HG02642 (cell line): ENCODE results near the gene PTPN18.

Source experiments
- ATAC-seq: cut with Tn5 transposase; IDR thresholded peaks from one replicate; pipeline ENCODE4 v1.9.1; 2021; ENCODE audit warnings: mild to moderate bottlenecking; ENCODE audit not compliant: unreplicated experiment, poor library complexity

Gene PTPN18

DNA sequence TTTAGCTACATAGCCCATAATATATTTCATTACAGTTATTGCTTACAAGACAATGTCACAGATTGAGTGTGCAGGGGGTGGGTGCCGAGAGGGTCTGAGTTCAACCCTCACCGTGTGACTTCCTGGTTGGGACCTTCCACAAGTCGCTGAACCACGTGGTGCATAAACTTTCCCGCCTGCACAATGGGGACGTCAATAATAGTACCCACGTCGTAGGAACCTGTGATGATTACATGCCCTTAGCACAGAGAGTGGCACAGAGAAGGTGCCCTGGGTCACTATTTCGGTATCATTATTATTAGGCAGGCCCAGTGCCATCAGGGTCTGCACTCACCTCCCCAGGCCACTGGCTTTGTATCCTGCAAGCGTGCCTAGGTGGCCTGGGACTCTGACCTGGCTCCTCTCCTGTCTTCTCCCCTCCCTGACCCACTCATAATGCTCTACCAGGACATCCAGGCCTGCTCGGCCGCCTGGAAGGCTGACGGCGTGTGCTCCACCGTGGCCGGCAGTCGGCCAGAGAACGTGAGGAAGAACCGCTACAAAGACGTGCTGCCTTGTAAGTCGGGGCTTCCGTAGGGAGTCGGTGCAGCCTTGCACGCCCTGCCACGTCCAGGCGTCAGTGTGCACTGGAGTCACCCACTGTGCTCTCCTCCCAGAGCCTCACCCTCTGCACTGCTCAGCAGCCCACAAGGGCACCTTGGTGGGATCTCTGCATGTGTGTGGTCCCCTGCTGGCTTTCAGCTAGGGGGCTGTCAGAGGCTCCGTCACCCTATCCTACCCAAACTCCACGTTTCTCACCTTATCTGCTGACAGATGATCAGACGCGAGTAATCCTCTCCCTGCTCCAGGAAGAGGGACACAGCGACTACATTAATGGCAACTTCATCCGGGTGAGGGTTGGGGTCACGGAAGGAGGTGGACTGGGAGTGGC lies 2.8 kb downstream of the PTPN18 start:
- ATAC-seq: no peak

DNA sequence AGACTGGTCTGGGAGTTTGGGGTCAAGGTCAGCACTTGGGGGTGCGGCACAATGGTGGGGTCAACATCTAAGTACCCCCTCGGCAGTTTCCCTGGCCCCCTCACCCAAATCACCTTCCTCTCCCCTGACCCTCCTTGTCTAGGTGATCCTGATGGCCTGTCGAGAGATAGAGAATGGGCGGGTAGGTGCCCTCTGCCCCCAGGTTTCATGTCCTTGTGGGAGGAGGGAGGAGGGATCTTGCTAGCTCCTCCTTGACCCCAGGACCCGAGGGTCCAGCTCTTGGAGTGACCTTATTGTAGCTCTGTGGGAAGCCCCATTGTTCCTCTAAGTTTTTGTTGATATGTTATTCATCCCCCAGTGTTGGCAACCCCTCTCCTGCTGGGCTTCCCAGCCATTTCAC lies 3.6 kb downstream of the PTPN18 start:
- no peak for ATAC-seq

DNA sequence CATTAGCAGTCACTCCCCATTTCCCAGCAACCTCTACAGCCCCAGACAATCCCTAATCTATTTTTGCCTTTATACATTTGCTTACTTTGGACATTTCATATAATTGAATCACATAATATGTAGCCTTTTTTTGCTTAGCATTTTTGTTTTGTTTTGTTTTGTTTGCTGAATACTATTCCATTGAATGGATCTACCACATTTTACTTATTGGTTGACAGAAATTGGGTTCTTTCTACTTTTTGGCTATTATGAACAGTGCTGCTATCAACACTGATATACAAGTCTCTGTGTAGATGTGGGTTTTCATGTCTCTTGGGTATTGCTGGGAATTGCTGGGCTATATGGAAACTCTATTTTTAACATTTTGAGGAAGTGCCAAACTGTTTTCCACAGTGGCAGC lies 7.6 kb downstream of the PTPN18 start:
- no peak for ATAC-seq

DNA sequence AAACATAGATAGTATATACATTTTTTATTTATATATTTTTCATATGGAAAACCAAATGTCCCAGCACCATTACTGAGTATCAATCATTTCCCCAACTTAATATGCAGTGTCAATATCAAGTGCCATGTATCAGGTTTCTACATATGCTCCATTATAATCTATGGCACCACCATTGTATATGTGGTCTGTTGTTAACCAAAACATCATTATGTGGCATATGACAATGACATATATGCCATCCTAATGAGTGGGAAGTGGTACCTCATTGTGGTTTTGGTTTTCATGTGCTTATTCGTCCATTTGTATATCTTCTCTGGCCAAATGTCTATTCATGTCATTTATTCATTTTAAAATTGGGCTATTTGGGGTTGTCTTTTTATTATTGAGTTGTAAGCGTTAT lies 9.2 kb downstream of the PTPN18 start:
- ATAC-seq: no peak

DNA sequence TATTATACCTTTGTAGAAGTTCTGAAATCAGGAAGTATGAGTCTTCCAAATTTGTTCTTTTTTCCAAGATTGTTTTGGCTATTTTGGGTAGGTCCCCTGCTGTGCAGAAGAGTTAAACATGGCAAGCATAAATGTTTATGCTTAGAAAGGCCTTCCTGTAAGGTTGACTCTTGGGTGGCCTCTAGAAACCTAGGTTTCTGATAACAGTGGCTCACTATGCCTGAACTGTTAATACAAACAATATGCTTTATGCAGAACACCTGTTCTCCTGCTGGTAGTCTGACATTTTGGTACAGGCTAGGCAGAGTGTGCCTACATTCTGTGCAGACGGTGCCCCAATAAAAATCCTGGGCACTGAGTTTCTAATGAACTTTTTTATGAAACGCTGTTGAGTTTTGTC lies 10.1 kb downstream of the PTPN18 start:
- no peak for ATAC-seq

DNA sequence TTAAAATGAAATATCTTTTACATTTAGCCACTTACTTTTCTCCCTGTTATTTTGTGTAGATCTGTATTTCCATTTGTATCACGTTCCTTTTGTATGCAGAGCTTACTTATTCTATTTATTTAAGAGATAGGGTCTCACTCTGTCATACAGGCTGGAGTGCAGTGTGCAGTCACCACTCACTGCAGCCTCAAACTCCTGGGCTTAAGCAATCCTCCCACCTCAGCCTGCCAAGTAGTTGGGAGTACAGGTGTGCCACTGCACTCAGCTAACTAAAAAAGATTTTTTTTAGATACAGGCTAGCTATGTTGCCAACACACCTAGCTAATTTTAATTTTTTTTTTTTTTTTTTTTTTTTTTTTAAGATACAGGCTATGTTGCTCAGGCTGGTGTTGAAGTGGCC lies 10.9 kb downstream of the PTPN18 start:
- ATAC-seq: no peak

DNA sequence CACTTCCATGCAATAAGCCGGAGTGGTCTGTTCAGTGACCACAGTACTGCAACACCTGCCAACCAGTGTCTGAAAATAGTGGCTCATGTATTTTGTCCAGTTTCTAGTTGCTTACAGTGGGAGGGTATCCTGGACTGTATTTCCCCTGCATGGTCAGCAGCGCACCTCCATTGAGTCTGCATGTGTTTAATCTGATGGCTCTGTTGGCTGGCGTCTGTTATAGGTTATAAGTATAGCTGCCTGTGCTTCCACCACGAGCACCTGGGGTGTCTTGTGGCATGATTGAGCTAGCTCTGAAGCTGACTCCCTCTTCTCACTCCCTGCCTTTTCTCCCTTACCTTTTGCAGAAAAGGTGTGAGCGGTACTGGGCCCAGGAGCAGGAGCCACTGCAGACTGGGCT lies 12.9 kb downstream of the PTPN18 start:
- ATAC-seq: no peak

DNA sequence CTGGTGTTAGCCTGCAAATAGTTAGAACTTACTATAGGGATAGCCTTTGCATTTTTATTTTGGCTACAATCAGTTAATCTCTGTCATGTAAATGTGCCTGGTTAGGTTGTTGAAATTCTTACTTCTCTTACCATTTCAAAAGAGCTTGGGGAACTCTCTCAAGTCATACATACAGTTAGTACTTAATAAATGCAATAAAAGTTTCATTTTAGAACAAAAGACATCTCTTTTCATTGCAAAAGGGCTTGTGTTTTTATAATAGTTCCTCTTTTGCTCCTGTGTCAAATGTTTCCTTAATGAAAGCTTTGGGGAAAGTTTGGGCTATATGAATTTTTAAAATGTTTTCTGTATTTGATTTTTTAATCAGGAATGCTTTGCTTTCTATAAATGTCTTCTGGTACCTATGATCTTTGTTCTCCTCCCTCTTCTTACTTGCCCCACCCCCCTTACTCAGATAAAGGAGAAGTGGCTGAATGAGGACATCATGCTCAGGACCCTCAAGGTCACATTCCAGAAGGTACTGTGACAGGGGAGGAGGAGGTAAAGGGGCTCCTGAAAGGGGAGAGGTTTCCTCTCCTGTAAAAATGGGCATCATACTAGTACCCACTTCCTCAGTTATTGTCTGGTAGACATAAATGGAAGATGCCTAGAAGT lies 13.6 kb downstream of the PTPN18 start:
- no peak for ATAC-seq

DNA sequence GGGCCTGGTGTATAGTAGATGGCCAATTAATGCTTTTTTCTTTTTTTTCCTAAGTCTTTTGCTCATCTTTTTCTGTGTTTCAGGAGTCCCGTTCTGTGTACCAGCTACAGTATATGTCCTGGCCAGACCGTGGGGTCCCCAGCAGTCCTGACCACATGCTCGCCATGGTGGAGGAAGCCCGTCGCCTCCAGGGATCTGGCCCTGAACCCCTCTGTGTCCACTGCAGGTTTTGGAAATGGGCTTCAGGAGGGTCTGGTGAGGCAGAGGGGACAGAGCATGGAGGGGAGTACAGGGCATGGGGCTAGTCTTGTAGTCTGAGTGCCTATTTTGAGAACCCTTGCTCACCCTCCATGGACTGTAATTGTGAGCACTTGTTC lies 14.1 kb downstream of the PTPN18 start:
- no peak for ATAC-seq

DNA sequence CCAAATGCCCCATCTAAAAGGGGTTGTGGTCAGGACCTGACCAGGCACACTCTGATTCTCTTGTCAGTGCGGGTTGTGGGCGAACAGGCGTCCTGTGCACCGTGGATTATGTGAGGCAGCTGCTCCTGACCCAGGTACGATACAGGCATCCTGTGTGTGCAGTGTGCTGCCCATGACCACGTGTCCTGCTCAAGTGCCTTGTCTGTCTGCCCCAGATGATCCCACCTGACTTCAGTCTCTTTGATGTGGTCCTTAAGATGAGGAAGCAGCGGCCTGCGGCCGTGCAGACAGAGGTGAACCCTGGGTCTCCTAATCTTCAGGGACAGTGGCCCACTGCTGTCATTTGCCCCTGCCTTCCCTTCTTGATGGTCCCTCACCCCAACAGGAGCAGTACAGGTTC lies 14.6 kb downstream of the PTPN18 start:
- no peak for ATAC-seq

DNA sequence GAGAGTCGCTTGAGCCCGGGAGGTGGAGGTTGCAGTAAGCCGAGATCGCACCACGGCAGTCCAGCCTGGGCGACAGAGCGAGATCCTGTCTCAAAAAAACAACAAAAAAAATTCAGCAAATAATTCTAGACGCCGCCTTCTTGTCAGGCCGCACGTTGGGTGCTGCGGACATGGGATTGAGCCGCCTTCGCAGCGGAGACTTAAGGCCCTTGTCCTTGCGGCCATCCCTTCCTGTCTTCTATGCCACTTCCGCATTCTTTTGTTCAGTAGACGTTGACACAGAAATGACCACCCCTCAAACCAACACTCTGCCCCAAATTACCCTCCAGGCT lies 15.8 kb downstream of the PTPN18 start:
- peak; percentile 28 for ATAC-seq

DNA sequence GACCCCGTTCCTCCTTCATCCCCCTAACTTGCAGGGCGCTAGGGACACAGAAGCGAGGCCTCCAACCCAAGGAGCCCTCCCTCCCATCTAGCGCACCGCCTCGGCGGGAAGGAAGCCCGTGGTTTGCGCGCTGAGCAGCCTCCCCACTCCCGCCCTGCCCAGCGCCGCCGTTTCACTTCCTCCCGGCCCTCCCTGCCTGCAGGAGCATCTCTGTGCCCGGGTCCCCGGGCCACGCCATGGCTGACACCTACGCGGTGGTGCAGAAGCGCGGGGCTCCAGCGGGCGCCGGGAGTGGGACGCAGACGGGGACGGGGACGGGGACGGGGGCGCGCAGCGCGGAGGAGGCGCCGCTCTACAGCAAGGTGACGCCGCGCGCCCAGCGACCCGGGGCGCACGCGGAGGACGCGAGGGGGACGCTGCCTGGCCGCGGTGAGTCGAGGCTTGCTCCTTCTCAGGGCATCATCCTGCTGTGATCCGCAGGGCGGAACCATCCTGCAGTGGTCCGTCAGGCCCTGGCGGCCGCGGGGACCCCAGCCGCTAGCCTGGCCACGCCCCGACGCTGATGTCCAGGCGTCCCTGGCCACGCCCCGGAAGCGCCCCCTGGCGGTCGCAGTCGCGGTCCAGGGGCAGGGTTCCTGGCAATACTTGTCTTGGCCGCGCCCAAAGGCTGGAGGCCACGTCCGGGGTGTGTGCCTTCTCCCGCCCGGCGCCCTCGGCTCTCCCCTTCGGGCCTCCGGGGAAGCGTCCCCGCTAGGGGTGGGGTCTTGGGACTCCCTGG lies 16.4 kb downstream of the PTPN18 start:
- peak; percentile 77 for ATAC-seq

DNA sequence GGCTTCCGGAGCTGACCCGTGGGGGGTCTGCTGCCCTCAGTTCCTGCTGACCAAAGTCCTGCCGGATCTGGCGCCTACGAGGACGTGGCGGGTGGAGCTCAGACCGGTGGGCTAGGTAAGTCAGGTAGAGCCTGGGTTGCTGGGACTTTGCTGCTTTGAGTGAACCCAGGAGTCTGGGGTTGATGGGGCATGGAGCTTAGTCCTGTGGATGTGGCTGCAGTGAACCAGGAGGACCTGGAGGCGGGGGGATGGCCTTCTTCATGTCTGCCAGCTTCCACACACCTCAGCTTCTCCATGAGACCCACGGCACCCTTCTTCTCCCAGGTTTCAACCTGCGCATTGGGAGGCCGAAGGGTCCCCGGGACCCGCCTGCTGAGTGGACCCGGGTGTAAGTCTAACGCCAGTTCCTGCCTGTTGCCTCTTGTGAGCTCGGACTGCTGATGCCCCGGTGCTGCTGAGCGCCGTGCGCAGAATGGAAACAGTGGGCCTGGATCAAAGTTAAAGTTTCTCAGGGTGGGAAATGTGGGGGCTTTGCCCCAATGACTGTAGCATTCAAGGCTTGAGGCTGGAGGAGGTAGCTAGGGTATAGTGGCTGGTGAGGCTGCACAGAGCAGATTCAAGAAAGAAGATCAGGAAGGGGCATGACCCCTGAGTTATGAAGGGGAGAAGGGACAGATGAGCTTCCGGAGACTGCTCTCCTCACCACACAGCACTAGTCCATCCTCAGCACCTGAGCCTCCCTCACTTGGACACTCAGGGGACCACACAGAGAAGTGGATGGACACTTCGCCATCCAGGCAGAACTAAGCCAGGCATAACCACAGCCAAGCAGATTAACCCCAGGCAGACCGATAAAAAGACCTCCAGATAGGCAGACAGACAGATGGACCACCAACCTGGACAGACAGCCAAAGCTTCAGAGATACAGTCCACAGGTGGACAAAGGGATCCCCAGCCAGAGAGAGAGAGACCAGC lies 17.3 kb downstream of the PTPN18 start:
- ATAC-seq: peak; percentile 4

DNA sequence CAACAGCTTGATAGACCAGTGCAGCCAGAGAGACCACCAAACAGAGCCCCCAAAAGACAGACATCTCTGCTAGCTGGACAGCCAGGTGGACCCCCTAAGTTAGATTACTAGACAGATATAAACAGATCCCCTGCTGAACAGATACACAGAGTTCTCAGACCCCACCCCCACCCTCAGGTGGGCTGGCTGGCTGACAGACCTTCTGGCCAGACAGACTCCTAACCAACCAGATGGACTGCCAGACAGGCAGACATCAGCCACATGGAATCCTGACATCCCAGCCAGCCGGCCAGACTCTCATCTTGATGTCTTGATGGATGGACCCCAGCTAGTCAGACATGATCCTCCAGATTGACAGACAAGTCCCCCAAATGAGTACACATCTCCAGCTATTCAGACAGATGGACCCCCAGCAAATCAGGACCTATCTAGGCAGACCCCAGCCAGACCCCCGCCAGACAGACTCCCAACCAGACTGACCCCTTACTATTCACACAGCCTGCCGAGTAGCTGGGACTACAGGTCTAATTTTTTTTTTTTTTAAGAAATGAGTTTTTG lies 18.0 kb downstream of the PTPN18 start:
- ATAC-seq: no peak

DNA sequence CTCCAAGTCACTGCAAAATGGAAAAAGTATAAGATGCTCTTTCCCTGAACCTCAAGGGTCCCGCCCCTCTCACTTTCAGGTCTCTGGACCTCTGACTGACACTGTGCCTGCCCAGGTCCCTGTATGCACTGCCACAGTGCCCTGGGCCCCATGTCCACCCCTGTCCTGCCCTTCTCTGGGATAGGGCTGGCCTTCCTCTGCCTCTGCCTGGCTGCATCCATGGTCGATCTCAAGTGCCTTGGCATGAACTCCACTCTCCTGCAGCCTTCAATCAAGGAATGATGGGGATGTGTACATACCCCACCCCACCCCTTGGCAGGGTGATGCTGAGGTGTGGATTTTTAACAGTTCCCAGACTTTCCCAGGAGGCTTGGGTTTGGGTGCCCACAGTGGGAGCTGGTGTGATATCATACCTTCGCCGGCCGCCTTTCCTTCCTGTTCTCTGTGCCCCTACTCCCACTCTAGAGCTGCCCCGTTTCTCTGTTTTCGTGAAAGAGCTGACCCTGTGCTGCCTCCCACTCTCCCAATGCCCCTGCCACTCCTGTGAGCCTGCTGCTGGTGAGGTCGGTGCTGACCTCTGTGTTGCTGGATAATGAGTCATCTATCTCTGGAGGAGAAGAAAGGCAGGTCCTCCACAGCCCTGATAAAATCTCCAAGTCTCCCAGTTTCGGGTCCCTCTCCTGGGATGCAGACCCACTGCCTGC lies 18.9 kb downstream of the PTPN18 start:
- ATAC-seq: no peak

DNA sequence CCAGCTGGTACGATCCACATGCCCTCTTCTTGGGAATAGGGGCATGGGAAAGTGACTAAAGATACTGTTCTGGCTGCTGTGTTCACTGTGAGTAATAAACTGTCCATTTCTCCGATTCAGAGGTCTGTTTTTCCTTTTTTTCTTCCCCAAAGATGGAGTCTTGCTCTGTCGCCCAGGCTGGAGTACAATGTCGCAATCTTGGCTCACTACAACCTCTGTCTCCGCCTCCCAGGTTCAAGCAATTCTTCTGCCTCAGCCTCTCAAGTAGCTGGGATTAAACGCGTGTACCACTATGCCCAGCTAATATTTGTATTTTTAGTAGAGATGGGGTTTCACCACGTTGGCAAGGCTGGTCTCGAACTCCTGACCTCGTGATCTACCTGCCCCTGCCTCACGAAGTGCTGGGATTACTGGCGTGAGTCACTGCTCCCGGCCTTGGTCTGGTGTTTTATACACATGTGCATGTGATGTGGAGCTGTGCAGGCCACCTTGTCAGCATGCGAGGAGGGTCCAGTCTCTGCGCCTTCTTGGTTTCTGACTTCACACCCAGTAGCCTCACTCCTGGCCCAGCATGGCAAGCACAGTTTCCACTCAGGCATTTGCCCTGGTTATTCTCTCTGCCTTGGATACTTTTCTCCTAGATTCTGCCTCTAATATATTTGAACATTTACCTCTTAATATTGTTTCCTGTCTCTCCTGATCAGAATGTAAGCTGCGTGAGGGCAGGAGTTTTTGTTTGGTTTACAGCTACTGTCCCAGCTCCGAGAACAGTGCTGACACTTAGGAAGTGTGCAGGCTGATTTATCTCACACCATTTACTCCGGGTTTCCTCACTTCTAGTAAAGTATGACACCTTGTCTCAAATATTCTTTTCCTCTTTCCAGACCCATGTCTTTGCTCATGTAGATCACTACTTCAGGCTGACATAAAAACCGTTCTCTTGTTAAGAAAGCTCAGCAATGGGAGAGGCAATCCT lies 19.7 kb downstream of the PTPN18 start:
- no peak for ATAC-seq

DNA sequence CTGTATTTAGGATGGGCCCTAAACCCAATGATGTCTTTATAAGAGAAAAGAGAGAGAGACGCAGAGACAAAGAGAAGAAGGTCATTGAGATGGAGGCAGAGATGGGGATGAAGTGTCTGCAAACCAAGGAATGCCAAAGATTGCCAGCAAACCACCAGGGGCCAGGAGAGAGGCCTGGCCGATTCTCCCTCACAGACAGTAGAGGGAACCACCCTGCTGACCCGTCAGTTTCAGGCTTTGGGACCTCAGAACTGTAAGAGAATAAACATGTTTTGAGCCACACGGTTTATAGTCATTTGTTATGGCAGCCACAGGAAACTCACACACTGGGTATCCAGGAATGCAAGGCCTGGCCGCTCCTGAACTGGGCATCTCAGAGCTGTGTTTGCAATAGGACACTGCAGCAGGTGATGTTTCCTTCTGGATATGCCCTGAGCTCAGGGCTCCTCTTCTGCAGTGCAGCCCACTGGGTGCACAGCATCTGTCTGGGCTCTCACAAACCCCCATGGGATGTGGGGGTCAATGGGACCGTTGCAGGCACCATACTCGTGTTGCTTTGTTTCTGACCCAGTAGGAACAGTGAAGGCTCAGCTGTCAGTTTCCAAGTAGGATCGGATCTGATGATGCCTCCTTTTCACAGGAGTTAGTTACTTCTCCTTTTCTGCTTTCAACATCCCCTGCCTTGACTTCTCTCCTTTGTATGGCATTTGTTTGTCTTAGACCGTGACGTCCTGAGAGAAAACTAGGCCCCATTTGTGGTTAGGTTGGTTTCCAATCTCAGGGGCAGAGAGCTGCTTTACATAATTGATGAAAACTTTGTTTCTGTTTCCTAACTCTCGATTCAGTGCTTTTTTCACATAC lies 20.8 kb downstream of the PTPN18 start:
- peak; percentile 53 for ATAC-seq
